Mesenchymal stem cell (in vitro differentiated cells and primary cell): Measurements from ENCODE around the gene REV3L.
"Not testable (repeated sequence)": the region's sequence is repeated elsewhere in the genome, so short reads cannot be mapped to it uniquely, and the experiment has no call there.

Experiments
- DNase-seq: peaks from one replicate; pipeline ENCODE4 v3.0.0-alpha.2; 2013
- H2AFZ ChIP-seq: one replicate; pipeline ENCODE4 v1.6.1; 2013; ENCODE audit warnings: low read depth, mild to moderate bottlenecking, control low read depth, inconsistent platforms, low read length, moderate library complexity
- H2AK5ac ChIP-seq: 2 replicates; pipeline ENCODE4 v1.6.1; 2013; ENCODE audit warnings: low read length, moderate library complexity, mild to moderate bottlenecking, inconsistent platforms; ENCODE audit not compliant: severe bottlenecking
- H2BK120ac ChIP-seq: one replicate; pipeline ENCODE4 v1.6.1; 2013; ENCODE audit warnings: low read depth, mild to moderate bottlenecking, inconsistent platforms, low read length, moderate library complexity
- H2BK12ac ChIP-seq, 2 experiments: one replicate each; pipeline ENCODE4 v1.6.1; 2013; ENCODE audit warnings: inconsistent platforms in 2 of 2, low read length in 2 of 2, mild to moderate bottlenecking in 2 of 2, moderate library complexity in 2 of 2, control low read depth in 1 of 2
- H2BK15ac ChIP-seq: one replicate; pipeline ENCODE4 v1.6.1; 2013; ENCODE audit warnings: mild to moderate bottlenecking, low read depth, inconsistent platforms; ENCODE audit not compliant: poor library complexity, severe bottlenecking
- H2BK5ac ChIP-seq: 2 replicates; pipeline ENCODE4 v1.6.1; 2013; ENCODE audit warnings: low read depth, mild to moderate bottlenecking, low read length, control low read depth, inconsistent platforms; ENCODE audit not compliant: poor library complexity, severe bottlenecking
- H3K14ac ChIP-seq, 2 experiments: one replicate each; pipeline ENCODE4 v1.6.1; 2013; ENCODE audit warnings: inconsistent platforms in 2 of 2, low read length in 2 of 2, control low read depth in 1 of 2, mild to moderate bottlenecking in 1 of 2, moderate library complexity in 1 of 2
- H3K18ac ChIP-seq, 2 experiments: one replicate each; pipeline ENCODE4 v1.6.1; 2013; ENCODE audit warnings: inconsistent platforms in 2 of 2, low read length in 2 of 2, control low read depth in 1 of 2, low read depth in 1 of 2, mild to moderate bottlenecking in 1 of 2
- H3K23ac ChIP-seq, 2 experiments: one replicate each; pipeline ENCODE4 v1.6.1; 2013; ENCODE audit warnings: inconsistent platforms in 2 of 2, low read length in 2 of 2, mild to moderate bottlenecking in 2 of 2, moderate library complexity in 2 of 2, control low read depth in 1 of 2
- H3K27ac ChIP-seq: 2 replicates; pipeline ENCODE4 v1.5.1; 2013; ENCODE audit warnings: mild to moderate bottlenecking, moderate library complexity, low read length, control low read depth, inconsistent platforms; ENCODE audit not compliant: poor library complexity, severe bottlenecking
- H3K27me3 ChIP-seq, 2 experiments: 2 replicates each; pipeline versions ENCODE4 v1.6.1 to v1.7.0; 2013; ENCODE audit warnings: low read length in 2 of 2, mild to moderate bottlenecking in 2 of 2, moderate library complexity in 2 of 2, control low read depth in 1 of 2, inconsistent platforms in 1 of 2; ENCODE audit not compliant: control insufficient read depth in 1 of 2, insufficient read depth in 1 of 2
- H3K36me3 ChIP-seq, 2 experiments: 2 replicates each; pipeline versions ENCODE4 v1.6.1 to v1.7.0; 2013; ENCODE audit warnings: low read length in 2 of 2, control low read depth in 1 of 2, inconsistent platforms in 1 of 2, low read depth in 1 of 2, mild to moderate bottlenecking in 1 of 2; ENCODE audit not compliant: insufficient read depth in 2 of 2, control insufficient read depth in 1 of 2
- H3K4ac ChIP-seq, 2 experiments: one replicate each; pipeline ENCODE4 v1.6.1; 2013; ENCODE audit warnings: inconsistent platforms in 2 of 2, low read length in 2 of 2, mild to moderate bottlenecking in 2 of 2, moderate library complexity in 2 of 2, control low read depth in 1 of 2, low read depth in 1 of 2
- H3K4me1 ChIP-seq: 2 replicates; pipeline ENCODE4 v1.6.1; 2013; ENCODE audit warnings: low read depth, low read length, control low read depth; ENCODE audit not compliant: control insufficient read depth, insufficient read depth
- H3K4me2 ChIP-seq: 2 replicates; pipeline ENCODE4 v1.6.1; 2013; ENCODE audit warnings: low read length, mild to moderate bottlenecking, inconsistent platforms; ENCODE audit not compliant: poor library complexity, severe bottlenecking
- H3K4me3 ChIP-seq, 2 experiments: 2 replicates each; pipeline versions ENCODE4 v1.5.1 to v1.7.0; 2013; ENCODE audit warnings: low read length in 2 of 2, mild to moderate bottlenecking in 2 of 2, control low read depth in 1 of 2, low read depth in 1 of 2; ENCODE audit not compliant: insufficient read depth in 1 of 2
- H3K79me1 ChIP-seq: replicated peaks from 2 replicates; pipeline ENCODE4 v1.6.1; 2013; ENCODE audit warnings: mild to moderate bottlenecking, control low read depth, low read length, inconsistent platforms; ENCODE audit not compliant: poor library complexity, severe bottlenecking
- H3K9ac ChIP-seq: 2 replicates; pipeline ENCODE4 v1.7.0; 2013; ENCODE audit warnings: mild to moderate bottlenecking, low read length, moderate library complexity
- H3K9me3 ChIP-seq: 2 replicates; pipeline ENCODE4 v1.7.0; 2013; ENCODE audit warnings: mild to moderate bottlenecking, low read length; ENCODE audit not compliant: control insufficient read depth
- H4K8ac ChIP-seq: one replicate; pipeline ENCODE4 v1.6.1; 2013; ENCODE audit warnings: inconsistent platforms, mild to moderate bottlenecking, low read length, moderate library complexity
- H4K91ac ChIP-seq: one replicate; pipeline ENCODE4 v1.6.1; 2013; ENCODE audit warnings: mild to moderate bottlenecking, low read length, inconsistent platforms
- WGBS: methylation state at CpG from one replicate; pipeline ENCODE4 v1.1.7; 2013; ENCODE audit warnings: mixed read lengths; 5-methylcytosine and 5-hydroxymethylcytosine counted together

Gene REV3L

DNA sequence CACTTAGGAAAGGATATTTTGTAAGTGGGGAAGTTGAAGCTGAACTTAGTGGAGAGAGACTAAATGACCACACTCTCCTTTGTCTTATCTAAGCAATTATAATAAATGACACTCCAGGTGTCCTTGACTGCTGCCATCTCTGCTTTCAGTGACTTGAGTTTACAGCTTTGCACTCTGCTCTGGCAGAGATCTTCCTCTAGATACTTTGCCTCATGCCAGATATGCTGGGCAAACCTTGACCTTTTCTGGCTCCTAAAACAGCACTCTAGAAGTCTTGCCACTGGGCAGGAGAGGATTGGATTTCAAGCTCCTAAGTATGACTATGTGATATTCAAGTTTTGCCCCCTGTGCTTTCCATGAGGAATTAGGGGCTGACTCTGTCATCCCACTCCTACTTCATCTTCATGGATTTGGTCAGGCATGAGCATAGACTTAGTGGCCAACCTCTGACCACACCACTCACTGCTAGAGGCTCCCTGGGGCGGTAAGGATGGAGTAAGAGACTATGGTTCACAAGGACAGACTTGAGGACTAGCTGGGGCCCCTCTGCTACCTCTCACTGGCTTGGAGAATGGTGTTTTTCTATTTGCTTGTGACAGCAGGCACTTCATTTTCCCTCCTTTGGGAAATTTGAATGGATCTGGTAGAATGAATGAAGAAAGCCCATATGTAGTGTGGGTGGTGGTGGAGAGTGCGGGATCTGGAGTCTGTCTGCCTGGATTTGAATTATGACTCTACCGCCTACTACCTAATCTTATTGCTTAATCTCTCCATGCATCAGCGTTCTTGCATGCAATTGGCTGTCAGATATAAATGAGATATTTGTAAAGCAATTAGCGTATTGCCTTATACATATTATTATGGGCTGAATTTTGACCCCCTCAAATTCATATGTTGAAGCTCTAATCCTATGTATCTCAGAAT lies 191.4 kb downstream of the REV3L start:
- Histone ChIP-seq H3K14ac (no peak overlapping the region), H3K27me3 (no peaks in the 10 kb centered on the region), H3K27ac (no peak overlapping the region), H3K4me2 (no peak overlapping the region), H2BK15ac (no peak overlapping the region), H3K9ac (no peak overlapping the region), H3K18ac (no peak overlapping the region), H3K4me1 (peaks cover 3% of the 10 kb centered on the region), H4K8ac (no peak overlapping the region), H3K23ac (no peak overlapping the region), H2BK5ac (no peak overlapping the region), H2AK5ac (no peak overlapping the region), H2BK12ac (no peak overlapping the region), H3K4ac (no peak overlapping the region), H3K36me3 (peaks cover 0 to 9% of the 10 kb centered on the region in 2 experiments), H2BK120ac (no peak overlapping the region), H2AFZ (no peak overlapping the region), H3K4me3 (no peak overlapping the region), H3K79me1 (peaks cover 17% of the 10 kb centered on the region), H3K9me3 (no peaks in the 10 kb centered on the region), H4K91ac (no peak overlapping the region)
- WGBS = 100% methylated on average over 1 of the region's 5 CpGs
- DNase-seq = no peak

DNA sequence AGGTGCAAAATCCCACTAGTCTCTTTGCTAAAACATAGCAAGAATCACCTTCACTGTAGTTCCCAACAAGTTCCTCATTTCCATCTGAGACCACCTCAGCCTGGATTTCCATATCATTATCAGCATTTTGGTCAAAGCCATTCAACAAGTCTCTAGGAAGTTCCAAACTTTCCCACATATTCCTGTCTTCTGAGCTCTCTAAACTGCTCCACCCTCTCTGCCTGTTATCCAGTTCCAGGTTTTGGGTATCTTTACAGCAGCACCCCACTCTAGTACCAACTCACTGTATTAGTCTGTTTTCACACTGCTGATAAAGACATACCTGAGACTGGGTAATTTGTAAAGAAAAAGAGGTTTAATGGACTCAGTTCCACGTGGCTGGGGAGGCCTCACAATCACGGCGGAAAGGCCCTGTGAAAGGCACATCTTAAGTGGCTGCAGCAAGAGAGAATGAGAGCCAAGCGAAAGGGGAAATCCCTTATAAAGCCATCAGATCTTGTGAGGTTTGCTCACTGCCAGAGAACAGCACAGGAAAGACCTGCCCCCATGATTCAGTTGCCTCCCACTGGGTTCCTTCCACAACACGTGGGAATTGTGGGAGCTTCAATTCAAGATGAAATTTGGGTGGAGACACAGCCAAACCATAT lies 192.2 kb downstream of the REV3L start:
- Histone ChIP-seq H3K27ac (peak overlapping the region; percentile 54), H3K9ac (peak overlapping the region; percentile 56), H3K79me1 (peaks cover 15% of the 10 kb centered on the region)
- not testable (repeated sequence) for H3K4me3 ChIP-seq, H2BK120ac ChIP-seq, H3K9me3 ChIP-seq, H2BK5ac ChIP-seq, H3K36me3 ChIP-seq, H3K27me3 ChIP-seq, H2BK15ac ChIP-seq, H3K14ac ChIP-seq, H4K8ac ChIP-seq, H3K4ac ChIP-seq, H2AFZ ChIP-seq, H2BK12ac ChIP-seq, H3K23ac ChIP-seq, H3K18ac ChIP-seq, H3K4me1 ChIP-seq, H3K4me2 ChIP-seq, H2AK5ac ChIP-seq, H4K91ac ChIP-seq
- peak; percentile 27 for DNase-seq
- WGBS = 73% methylated on average over 5 of the region's 5 CpGs

DNA sequence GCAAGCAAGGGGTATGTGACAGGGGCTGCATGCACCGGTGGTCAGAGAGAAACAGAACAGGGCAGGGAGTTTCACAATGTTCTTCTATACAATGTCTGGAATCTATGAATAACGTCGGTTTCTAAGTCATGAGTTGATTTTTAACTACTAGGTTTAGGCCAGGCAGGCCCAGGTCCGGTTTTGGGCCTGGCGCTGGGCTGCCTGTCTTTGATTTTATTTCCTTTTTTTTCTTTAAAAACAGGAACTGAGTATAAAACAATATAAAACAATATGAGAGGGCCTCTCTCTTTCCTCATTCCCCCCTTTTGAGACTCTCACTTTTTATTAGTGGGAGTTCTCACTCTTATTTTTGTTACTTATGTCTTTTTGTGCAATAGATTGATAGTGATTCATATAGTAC lies 198.7 kb downstream of the REV3L start:
- H3K4me3 ChIP-seq, H3K4ac ChIP-seq, H2BK15ac ChIP-seq, H3K14ac ChIP-seq, H4K91ac ChIP-seq, H3K9ac ChIP-seq, H2AFZ ChIP-seq, H3K23ac ChIP-seq, DNase-seq, H2BK12ac ChIP-seq, H2AK5ac ChIP-seq, H2BK120ac ChIP-seq, H4K8ac ChIP-seq, H2BK5ac ChIP-seq, H3K9me3 ChIP-seq, H3K27me3 ChIP-seq, H3K18ac ChIP-seq, H3K4me2 ChIP-seq: not testable (repeated sequence)
- Histone ChIP-seq H3K4me1 (peaks cover 10% of the 10 kb centered on the region), H3K36me3 (peaks cover 10 to 11% of the 10 kb centered on the region in 2 experiments), H3K79me1 (peaks cover 20% of the 10 kb centered on the region), H3K27ac (peak overlapping the region; percentile 88)
- 100% methylated on average over 1 of the region's 5 CpGs for WGBS

DNA sequence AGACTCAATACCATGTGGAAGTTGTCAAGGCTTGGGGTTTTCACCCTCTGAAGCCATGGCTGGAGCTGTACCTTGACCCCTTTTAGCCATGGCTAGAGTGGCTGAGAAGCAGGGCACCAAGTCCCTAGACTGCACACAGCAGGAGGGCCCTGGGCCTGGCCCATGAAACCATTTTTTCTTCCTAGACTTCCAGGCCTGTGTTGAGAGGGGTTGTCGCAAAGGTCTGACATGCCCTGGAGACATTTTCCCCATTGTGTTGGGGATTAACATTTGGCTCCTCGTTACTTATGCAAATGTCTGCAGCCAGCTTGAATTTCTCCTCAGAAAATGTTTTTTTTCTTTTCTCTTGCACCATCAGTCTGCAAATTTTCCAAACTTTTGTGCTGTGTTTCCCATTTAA lies 199.3 kb downstream of the REV3L start:
- peaks cover 10% of the 10 kb centered on the region for H3K4me1 ChIP-seq
- H2AFZ ChIP-seq = no peak overlapping the region
- H3K23ac ChIP-seq = no peak overlapping the region
- H3K27me3 ChIP-seq = no peaks in the 10 kb centered on the region
- H3K14ac ChIP-seq = no peak overlapping the region
- no peak for DNase-seq
- H3K9me3 ChIP-seq = no peaks in the 10 kb centered on the region
- H4K8ac ChIP-seq = no peak overlapping the region
- H2BK5ac ChIP-seq = peak overlapping the region; percentile 79
- H3K27ac ChIP-seq = peak overlapping the region; percentile 88
- H3K36me3 ChIP-seq = peaks cover 10 to 15% of the 10 kb centered on the region in 2 experiments
- no peak overlapping the region for H2BK12ac ChIP-seq
- H3K4me3 ChIP-seq = no peak overlapping the region
- H3K4me2 ChIP-seq = no peak overlapping the region
- H3K79me1 ChIP-seq = peaks cover 18% of the 10 kb centered on the region
- WGBS = 92% methylated on average over 2 of the region's 2 CpGs
- no peak overlapping the region for H3K18ac ChIP-seq
- H2AK5ac ChIP-seq = peak overlapping the region; percentile 88
- H4K91ac ChIP-seq = no peak overlapping the region
- H3K9ac ChIP-seq = no peak overlapping the region
- H3K4ac ChIP-seq = no peak overlapping the region
- H2BK15ac ChIP-seq = no peak overlapping the region
- H2BK120ac ChIP-seq = no peak overlapping the region
